Measurements from ENCODE around the gene RAD50.

RAD50 gene

GRCh38 chr5:132662925-132663770 lies 106.4 kb downstream of the RAD50 start:
- peak; percentile 46 for DNase-seq

- no peak for DNase-seq
Observed at GRCh38 chr5:132663771-132664695, 107.3 kb downstream of the RAD50 start.

GRCh38 chr5:132664696-132665209 lies 108.0 kb downstream of the RAD50 start:
- no peak for DNase-seq

- no peak for DNase-seq
Observed at GRCh38 chr5:132665574-132666080, 108.8 kb downstream of the RAD50 start.

- no peak for DNase-seq
Observed at GRCh38 chr5:132666310-132667123, 109.7 kb downstream of the RAD50 start.

GRCh38 chr5:132667309-132667708 lies 110.5 kb downstream of the RAD50 start:
- no peak for DNase-seq

GRCh38 chr5:132667761-132668705 lies 111.3 kb downstream of the RAD50 start:
- no peak for DNase-seq

- no peak for DNase-seq
Observed at GRCh38 chr5:132668706-132669454, 112.1 kb downstream of the RAD50 start.

- DNase-seq: no peak
Observed at GRCh38 chr5:132669455-132669820, 112.7 kb downstream of the RAD50 start.

- DNase-seq: no peak
Observed at GRCh38 chr5:132669966-132670882, 113.4 kb downstream of the RAD50 start.

GRCh38 chr5:132671000-132671399 lies 114.2 kb downstream of the RAD50 start:
- no peak for DNase-seq

GRCh38 chr5:132673488-132673887 lies 116.7 kb downstream of the RAD50 start:
- no peak for DNase-seq

GRCh38 chr5:132673939-132674630 lies 117.3 kb downstream of the RAD50 start, which contains the start of gene IL4:
IL4 (plus strand) TSS chr5:132673989; CDS start chr5:132674051, 62 bp downstream.
- DNase-seq: no peak

- no peak for DNase-seq
Observed at GRCh38 chr5:132674671-132675506, 118.1 kb downstream of the RAD50 start.

- DNase-seq: no peak
Observed at GRCh38 chr5:132675936-132676689, 119.3 kb downstream of the RAD50 start.

GRCh38 chr5:132677191-132677590 lies 120.4 kb downstream of the RAD50 start:
- no peak for DNase-seq
